GM12891 (cell line): ENCODE results near the gene OPCML.

Experiments used
- PAX5 ChIP-seq: IDR thresholded peaks from 2 replicates; pipeline ENCODE4 v1.6.1; 2011; ENCODE audit warnings: low read length, moderate library complexity, mild to moderate bottlenecking; ENCODE audit not compliant: insufficient read depth, severe bottlenecking
- POLR2A ChIP-seq: IDR thresholded peaks from 2 replicates; pipeline ENCODE4 v1.6.1; 2011; ENCODE audit warnings: low read depth, low read length, control low read depth
- POLR2AphosphoS5 ChIP-seq: IDR thresholded peaks from 2 replicates; pipeline ENCODE4 v1.6.1; 2011; ENCODE audit warnings: low read depth, low read length, control low read depth
- POU2F2 ChIP-seq: IDR thresholded peaks from 2 replicates; pipeline ENCODE4 v1.6.1; 2011; ENCODE audit warnings: low read depth, mild to moderate bottlenecking, control low read depth, low read length, moderate library complexity
- SPI1 ChIP-seq: IDR thresholded peaks from 2 replicates; pipeline ENCODE4 v1.6.1; 2011; ENCODE audit warnings: low read depth, low read length, control low read depth
- TAF1 ChIP-seq: IDR thresholded peaks from 2 replicates; pipeline ENCODE4 v1.6.1; 2011; ENCODE audit warnings: low read depth, low read length, control low read depth

DNA sequence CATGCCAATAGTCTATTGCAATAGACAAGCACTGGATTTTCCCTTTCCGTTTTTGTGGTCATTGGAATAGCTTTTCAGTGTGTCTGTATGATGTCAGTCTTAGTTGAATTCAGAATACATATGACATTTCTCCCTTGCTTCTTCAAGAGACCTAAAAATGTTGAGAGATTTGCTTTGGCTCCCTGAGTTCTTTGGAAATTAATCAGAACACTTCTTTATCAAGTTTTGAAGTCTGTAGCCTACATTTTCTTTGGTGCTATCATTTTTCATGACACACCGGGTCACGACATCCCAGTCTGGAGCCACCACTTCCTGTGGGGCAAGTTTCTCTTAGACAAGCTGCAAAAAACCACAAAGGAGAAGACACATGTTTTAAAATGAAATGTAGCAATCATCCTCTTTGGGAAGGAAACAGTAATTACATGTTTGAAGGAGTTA, 847.1 kb downstream of the OPCML start:
- TF ChIP-seq POLR2A: no peak
- TF ChIP-seq TAF1: no peak
- no peak for TF ChIP-seq SPI1
- no peak for TF ChIP-seq POLR2AphosphoS5
- no peak for TF ChIP-seq POU2F2
- no peak for TF ChIP-seq PAX5
